Measurements from ENCODE around the gene PDXK. TPM values are rescaled to one million over a fixed set of nuclear protein-coding genes. Genes with fewer than 3 reads are reported as not detected.

PDXK gene
- 10 to 100 TPM; 28.8 to 43.2 (median 38.5) TPM for total RNA-seq
- 10 to 100 TPM; 17.2 to 96.5 (median 20.2) TPM for polyA plus RNA-seq
- long read RNA-seq, donor 1, full-length matches to known transcripts = 21 of 32 reads
- long read RNA-seq, donor 1, partial matches to known transcripts = 1 of 32 reads
- long read RNA-seq, donor 1, other reads (novel, unspliced or antisense) = 10 of 32 reads
- long read RNA-seq, donor 2, full-length matches to known transcripts = 29 of 54 reads
- long read RNA-seq, donor 2, partial matches to known transcripts = 2 of 54 reads
- long read RNA-seq, donor 2, other reads (novel, unspliced or antisense) = 23 of 54 reads

- peak within 1 kb of the TSS; percentile 86 for H3K27ac ChIP-seq
- TF ChIP-seq CTCF (IDR thresholded peaks at IDR 0.05) = no peak
- intact Hi-C loops (cut with DNase I) = loop anchor here in 1 of 2 donors (5.0 kb wide), 1 partner anchor 58 kb away; the partner anchor contains the start of gene CSTB
- DNase-seq = peak; percentile 87 to 91
- peak; percentile 91 to 93 (median 92) for ATAC-seq
- WGBS, 3 donors = 0 to 1% (median 0%) methylated on average over 25 to 117 of the region's 117 CpGs
- no peaks in the 10 kb centered on the region for H3K9me3 ChIP-seq
- H3K4me1 ChIP-seq = peaks cover 16% of the 10 kb centered on the region
- H3K4me3 ChIP-seq = peak within 1 kb of the TSS; percentile 85
- H3K27me3 ChIP-seq (ENCODE audit: insufficient read depth in 3 of 3, low read length in 2 of 3) = no peaks in the 10 kb centered on the region
- H3K36me3 ChIP-seq (ENCODE audit: insufficient read depth in 1 of 2, low read depth in 1 of 2) = peaks cover 0 to 11% of the 10 kb centered on the region in 2 donors
Observed at GRCh38 chr21:43718872-43719747, at the start of gene PDXK. Gene PDXK, plus strand, starts transcription at chr21:43719129. Its CDS starts 166 bp downstream, at chr21:43719295.

DNA sequence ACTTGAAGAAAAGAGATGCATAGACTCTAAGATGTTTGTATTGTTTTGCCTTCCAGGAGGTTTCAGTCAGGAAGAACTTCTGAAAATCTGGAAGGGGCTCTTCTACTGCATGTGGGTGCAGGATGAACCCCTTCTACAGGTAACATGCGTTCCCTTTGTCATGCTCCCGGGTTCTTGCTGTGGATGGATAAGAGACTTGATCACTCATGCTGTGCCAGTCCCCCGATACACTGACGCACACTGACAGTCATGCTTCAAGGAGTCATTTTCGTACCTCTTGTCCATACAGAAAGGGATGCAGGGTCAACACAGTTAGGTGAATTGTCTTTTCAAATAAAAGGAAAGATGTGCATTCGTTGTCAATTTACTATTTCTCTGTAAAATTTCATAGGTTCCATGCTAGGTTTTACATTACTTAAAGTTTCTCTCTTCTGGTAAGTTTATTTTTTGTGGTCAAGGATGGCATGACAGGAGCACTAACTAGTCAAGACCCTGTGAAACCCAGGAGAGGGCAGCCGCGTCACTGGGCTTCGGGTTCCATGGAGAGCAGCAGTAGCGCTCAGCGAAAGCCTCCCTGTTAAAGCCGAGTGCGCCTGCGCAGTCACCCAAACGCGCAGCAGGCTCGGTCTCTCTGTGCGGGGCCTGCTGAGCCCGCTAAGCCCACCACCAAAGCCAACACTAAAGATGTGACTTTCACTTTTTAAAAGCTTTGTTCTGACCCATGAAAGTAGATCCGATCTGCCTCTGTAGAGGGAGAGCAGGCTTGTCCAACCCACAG is 48.9 kb upstream of the PDXK start:
- intact Hi-C loops (cut with DNase I) = no loop called here
- Histone ChIP-seq H3K9me3 (no peaks in the 10 kb centered on the region), H3K27ac (no peak overlapping the region), H3K36me3 (ENCODE audit: insufficient read depth in 1 of 2, low read depth in 1 of 2) (peaks cover 0 to 59% of the 10 kb centered on the region in 2 donors), H3K4me3 (no peak overlapping the region), H3K27me3 (ENCODE audit: insufficient read depth in 3 of 3, low read length in 2 of 3) (no peaks in the 10 kb centered on the region), H3K4me1 (no peaks in the 10 kb centered on the region)
- no peak for DNase-seq
- no peak for TF ChIP-seq CTCF (IDR thresholded peaks at IDR 0.05)
- ATAC-seq = no peak
- 89 to 91% (median 90%) methylated on average over 20 of the region's 20 CpGs for WGBS, 3 donors

- no peak overlapping the region for H3K4me3 ChIP-seq
- H3K4me1 ChIP-seq = no peaks in the 10 kb centered on the region
- DNase-seq (no peak), ATAC-seq (no peak)
- no peaks in the 10 kb centered on the region for H3K9me3 ChIP-seq
- intact Hi-C loops (cut with DNase I) = no loop called here
- no peak for TF ChIP-seq CTCF (IDR thresholded peaks at IDR 0.05)
- H3K27ac ChIP-seq = no peak overlapping the region
- H3K27me3 ChIP-seq (ENCODE audit: insufficient read depth in 3 of 3, low read length in 2 of 3) = no peaks in the 10 kb centered on the region
- peaks cover 0 to 99% of the 10 kb centered on the region in 2 donors for H3K36me3 ChIP-seq (ENCODE audit: insufficient read depth in 1 of 2, low read depth in 1 of 2)
- 92 to 98% (median 95%) methylated on average over 3 of the region's 3 CpGs for WGBS, 3 donors
Observed at GRCh38 chr21:43675871-43676270, 43.1 kb upstream of the PDXK start.

DNA sequence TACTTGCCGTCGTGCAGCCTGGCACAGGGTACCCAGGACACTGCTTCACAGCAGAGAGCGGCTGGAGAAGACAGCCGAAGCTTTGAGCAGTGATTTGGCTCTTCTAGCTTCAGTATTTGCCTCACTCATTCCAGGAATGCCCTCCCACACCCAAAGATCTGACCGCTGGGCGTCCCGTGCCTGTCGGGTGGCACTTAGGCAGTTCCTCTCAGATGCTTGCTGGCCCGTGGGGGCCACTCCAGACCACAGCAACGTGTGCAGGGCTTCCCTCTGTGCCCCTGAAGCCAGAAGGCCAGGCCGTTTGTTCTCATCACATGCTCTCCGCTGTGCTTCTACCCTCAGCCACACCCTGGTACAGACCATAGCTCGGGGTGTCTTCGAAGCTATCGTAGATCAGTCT is 42.5 kb upstream of the PDXK start:
- Histone ChIP-seq H3K4me3 (no peak overlapping the region), H3K36me3 (ENCODE audit: insufficient read depth in 1 of 2, low read depth in 1 of 2) (peaks cover 0 to 99% of the 10 kb centered on the region in 2 donors), H3K9me3 (no peaks in the 10 kb centered on the region), H3K4me1 (no peaks in the 10 kb centered on the region), H3K27ac (no peak overlapping the region), H3K27me3 (ENCODE audit: insufficient read depth in 3 of 3, low read length in 2 of 3) (no peaks in the 10 kb centered on the region)
- TF ChIP-seq CTCF (IDR thresholded peaks at IDR 0.05) = no peak
- intact Hi-C loops (cut with DNase I) = no loop called here
- WGBS, 3 donors = 91 to 93% (median 93%) methylated on average over 15 of the region's 15 CpGs
- DNase-seq (no peak), ATAC-seq (no peak)
